Stimulated activated CD4-positive, alpha-beta T cell treated with anti-CD3 and anti-CD28 coated beads, Interleukin-12 subunit alpha, Interleukin-12 subunit beta, amount 100 ng/mL, for 4 hours (primary cell): ENCODE results near the gene NCOR2.
"Not testable (repeated sequence)": the region's sequence is repeated elsewhere in the genome, so short reads cannot be mapped to it uniquely, and the experiment has no call there.

Source experiments
- DNase-seq: peaks from one replicate; pipeline ENCODE4 v3.0.0-alpha.2; 2020

The NCOR2 gene

GRCh38 chr12:124599074-124599999 lies 31.9 kb upstream of the NCOR2 start:
- DNase-seq = no peak

- no peak for DNase-seq
Measured at GRCh38 chr12:124597041-124597440, 29.6 kb upstream of the NCOR2 start.

- no peak for DNase-seq
Measured at GRCh38 chr12:124595444-124595843, 28.0 kb upstream of the NCOR2 start.

- no peak for DNase-seq
Measured at GRCh38 chr12:124594851-124595250, 27.4 kb upstream of the NCOR2 start.

- no peak for DNase-seq
Measured at GRCh38 chr12:124593851-124594401, 26.5 kb upstream of the NCOR2 start.

- DNase-seq = no peak
Measured at GRCh38 chr12:124593176-124593575, 25.8 kb upstream of the NCOR2 start.

GRCh38 chr12:124592481-124593160 lies 25.2 kb upstream of the NCOR2 start:
- DNase-seq = no peak

- no peak for DNase-seq
Measured at GRCh38 chr12:124592050-124592449, 24.6 kb upstream of the NCOR2 start.

GRCh38 chr12:124590447-124590846 lies 23.0 kb upstream of the NCOR2 start:
- no peak for DNase-seq

GRCh38 chr12:124588751-124589267 lies 21.4 kb upstream of the NCOR2 start:
- DNase-seq = no peak

GRCh38 chr12:124588018-124588634 lies 20.7 kb upstream of the NCOR2 start:
- DNase-seq = no peak

- no peak for DNase-seq
Measured at GRCh38 chr12:124586756-124587155, 19.3 kb upstream of the NCOR2 start.

- not testable (repeated sequence) for DNase-seq
Measured at GRCh38 chr12:124584494-124584893, 17.1 kb upstream of the NCOR2 start.

GRCh38 chr12:124583854-124584253 lies 16.4 kb upstream of the NCOR2 start:
- DNase-seq = no peak

GRCh38 chr12:124582108-124582424 lies 14.7 kb upstream of the NCOR2 start:
- DNase-seq = no peak

GRCh38 chr12:124581307-124582107 lies 14.1 kb upstream of the NCOR2 start:
- DNase-seq = no peak

GRCh38 chr12:124579921-124580517 lies 12.6 kb upstream of the NCOR2 start:
- DNase-seq = no peak

GRCh38 chr12:124578854-124579253 lies 11.4 kb upstream of the NCOR2 start:
- no peak for DNase-seq

- DNase-seq = no peak
Measured at GRCh38 chr12:124578445-124578844, 11.0 kb upstream of the NCOR2 start.

GRCh38 chr12:124577986-124578385 lies 10.6 kb upstream of the NCOR2 start:
- no peak for DNase-seq

GRCh38 chr12:124577374-124577773 lies 10.0 kb upstream of the NCOR2 start:
- no peak for DNase-seq

- no peak for DNase-seq
Measured at GRCh38 chr12:124576061-124576650, 8.7 kb upstream of the NCOR2 start.
